Measurements from ENCODE around the gene SAMD8.
"Not testable (repeated sequence)": the region's sequence is repeated elsewhere in the genome, so short reads cannot be mapped to it uniquely, and the experiment has no call there.

- TF ChIP-seq, protein P1, sequence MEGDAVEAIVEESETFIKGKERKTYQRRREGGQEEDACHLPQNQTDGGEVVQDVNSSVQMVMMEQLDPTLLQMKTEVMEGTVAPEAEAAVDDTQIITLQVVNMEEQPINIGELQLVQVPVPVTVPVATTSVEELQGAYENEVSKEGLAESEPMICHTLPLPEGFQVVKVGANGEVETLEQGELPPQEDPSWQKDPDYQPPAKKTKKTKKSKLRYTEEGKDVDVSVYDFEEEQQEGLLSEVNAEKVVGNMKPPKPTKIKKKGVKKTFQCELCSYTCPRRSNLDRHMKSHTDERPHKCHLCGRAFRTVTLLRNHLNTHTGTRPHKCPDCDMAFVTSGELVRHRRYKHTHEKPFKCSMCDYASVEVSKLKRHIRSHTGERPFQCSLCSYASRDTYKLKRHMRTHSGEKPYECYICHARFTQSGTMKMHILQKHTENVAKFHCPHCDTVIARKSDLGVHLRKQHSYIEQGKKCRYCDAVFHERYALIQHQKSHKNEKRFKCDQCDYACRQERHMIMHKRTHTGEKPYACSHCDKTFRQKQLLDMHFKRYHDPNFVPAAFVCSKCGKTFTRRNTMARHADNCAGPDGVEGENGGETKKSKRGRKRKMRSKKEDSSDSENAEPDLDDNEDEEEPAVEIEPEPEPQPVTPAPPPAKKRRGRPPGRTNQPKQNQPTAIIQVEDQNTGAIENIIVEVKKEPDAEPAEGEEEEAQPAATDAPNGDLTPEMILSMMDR (IDR thresholded peaks at IDR 0.05; ENCODE audit: insufficient read depth, low read length, poor library complexity, severe bottlenecking) = not testable (repeated sequence)
- TF ChIP-seq EZH2phosphoT487 (conservative IDR thresholded peaks at IDR 0.05; ENCODE audit: low read length) = not testable (repeated sequence)
These were observed 4.6 kb upstream of the SAMD8 start for GRCh38 chr10:75106891-75107290.
